Astrocyte of the spinal cord (primary cell): ENCODE data around the gene CD300LF.

ENCODE experiments used
- DNase-seq: peaks from one replicate; pipeline ENCODE4 v3.0.0; 2011; ENCODE audit warnings: low read depth, low spot score
- H3K4me3 ChIP-seq: 2 replicates; pipeline ENCODE4 v1.5.1; 2011; ENCODE audit warnings: low read depth, mild to moderate bottlenecking, low read length, moderate library complexity
- in situ Hi-C: cut with HindIII; loops from 2 replicates; pipeline ENCODE4 v1.10.0; 2017; ENCODE audit warnings: low sequenced_read_pairs
- TF ChIP-seq, protein P1 (sequence below): IDR thresholded peaks from 2 replicates; pipeline ENCODE4 v1.5.1; 2012; ENCODE audit warnings: low read depth, mild to moderate bottlenecking, low read length, inconsistent platforms

Gene CD300LF

DNA sequence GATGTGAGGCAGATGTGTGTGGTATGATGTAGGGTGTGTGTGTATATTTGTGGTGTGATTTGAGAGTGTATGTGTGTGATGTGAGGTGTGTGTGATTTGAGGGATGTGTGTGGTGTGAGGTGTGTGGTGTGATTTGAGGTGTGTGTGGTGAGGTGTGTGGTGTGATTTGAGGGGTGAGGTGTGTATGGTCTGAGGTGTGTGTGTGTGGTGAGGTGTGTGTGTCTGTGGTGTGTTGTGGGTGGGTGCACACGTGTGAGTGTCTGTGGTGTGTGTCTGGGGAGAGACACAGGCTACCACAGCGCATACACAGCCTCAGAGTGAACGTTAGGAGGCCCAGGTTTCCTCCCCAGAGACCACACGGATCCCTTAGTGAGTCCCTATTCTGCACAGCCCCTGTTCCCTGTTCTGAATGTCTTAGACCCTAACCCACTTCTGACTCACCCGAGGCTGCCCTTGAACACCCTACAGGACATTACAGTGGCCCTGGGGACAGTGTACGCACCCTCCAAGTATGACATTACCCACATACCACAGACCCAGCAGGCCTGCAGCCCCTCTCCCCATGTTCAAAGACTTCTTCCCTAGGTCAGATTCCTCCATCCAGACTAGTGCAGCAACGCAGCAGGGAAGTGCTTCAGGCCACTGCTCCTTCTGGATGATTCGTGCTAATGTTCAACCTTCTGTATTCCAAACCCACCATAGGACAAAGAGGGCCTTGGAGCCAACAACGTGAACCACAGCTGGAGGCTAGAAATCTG, 20.8 kb upstream of the CD300LF start:
- TF ChIP-seq, protein P1, sequence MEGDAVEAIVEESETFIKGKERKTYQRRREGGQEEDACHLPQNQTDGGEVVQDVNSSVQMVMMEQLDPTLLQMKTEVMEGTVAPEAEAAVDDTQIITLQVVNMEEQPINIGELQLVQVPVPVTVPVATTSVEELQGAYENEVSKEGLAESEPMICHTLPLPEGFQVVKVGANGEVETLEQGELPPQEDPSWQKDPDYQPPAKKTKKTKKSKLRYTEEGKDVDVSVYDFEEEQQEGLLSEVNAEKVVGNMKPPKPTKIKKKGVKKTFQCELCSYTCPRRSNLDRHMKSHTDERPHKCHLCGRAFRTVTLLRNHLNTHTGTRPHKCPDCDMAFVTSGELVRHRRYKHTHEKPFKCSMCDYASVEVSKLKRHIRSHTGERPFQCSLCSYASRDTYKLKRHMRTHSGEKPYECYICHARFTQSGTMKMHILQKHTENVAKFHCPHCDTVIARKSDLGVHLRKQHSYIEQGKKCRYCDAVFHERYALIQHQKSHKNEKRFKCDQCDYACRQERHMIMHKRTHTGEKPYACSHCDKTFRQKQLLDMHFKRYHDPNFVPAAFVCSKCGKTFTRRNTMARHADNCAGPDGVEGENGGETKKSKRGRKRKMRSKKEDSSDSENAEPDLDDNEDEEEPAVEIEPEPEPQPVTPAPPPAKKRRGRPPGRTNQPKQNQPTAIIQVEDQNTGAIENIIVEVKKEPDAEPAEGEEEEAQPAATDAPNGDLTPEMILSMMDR, result no peak
- in situ Hi-C loops, result no loop called here

GRCh38 chr17:74732042-74732867, 19.5 kb upstream of the CD300LF start:
- TF ChIP-seq, protein P1, result no peak
- no peak overlapping the region for H3K4me3 ChIP-seq
- in situ Hi-C loops, result no loop called here
- DNase-seq, result no peak

More for the DNA sequence above, 20.8 kb upstream of the CD300LF start:
- no peak for DNase-seq
- H3K4me3 ChIP-seq, result no peak overlapping the region

DNA sequence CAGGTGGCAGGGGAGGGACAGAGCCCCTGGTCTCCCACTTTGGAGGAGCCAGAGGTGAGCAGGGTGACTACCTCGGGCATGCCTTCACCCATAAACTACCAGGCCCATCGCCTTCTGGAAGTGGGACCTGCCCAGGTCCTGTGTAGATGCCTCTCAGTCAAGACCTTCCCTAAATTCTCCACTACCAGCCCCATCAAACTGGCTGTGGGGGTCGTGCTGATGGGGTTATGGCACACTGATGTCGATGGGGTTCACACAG, 18.6 kb upstream of the CD300LF start:
- no peak for DNase-seq
- in situ Hi-C loops, result no loop called here
- H3K4me3 ChIP-seq, result no peak overlapping the region
- TF ChIP-seq, protein P1, result no peak

GRCh38 chr17:74730491-74731346, 18.0 kb upstream of the CD300LF start:
- in situ Hi-C loops, result no loop called here
- no peak for DNase-seq
- no peak overlapping the region for H3K4me3 ChIP-seq
- TF ChIP-seq, protein P1, result no peak

DNA sequence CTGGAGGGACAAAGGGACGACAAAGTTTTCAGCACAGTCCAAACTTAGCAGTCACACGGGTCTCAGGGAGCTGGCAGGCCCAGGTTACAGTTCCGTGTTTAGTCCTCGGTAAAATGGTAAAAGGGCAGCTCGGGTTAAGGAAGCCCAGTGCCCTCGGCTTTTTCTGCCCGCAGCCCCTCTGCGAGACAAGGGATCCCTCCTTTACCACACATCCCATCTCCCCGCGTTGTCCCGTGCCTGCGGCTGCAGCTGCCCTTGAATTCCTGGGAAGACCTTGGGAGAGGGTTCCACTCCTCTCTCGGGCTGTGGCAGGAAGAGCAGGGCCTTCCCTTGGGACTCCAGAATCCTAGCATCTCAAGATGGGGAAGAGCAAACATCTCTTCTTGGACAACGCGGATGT, 17.1 kb upstream of the CD300LF start:
- TF ChIP-seq, protein P1, result no peak
- no peak overlapping the region for H3K4me3 ChIP-seq
- no peak for DNase-seq
- in situ Hi-C loops, result no loop called here

GRCh38 chr17:74729368-74729767, 16.6 kb upstream of the CD300LF start:
- in situ Hi-C loops, result no loop called here
- H3K4me3 ChIP-seq, result no peak overlapping the region
- DNase-seq, result no peak
- TF ChIP-seq, protein P1, result no peak
